ENCODE measurements around the gene NOSIP.

The NOSIP gene

GRCh38 chr19:49534632-49535385 lies 45.5 kb downstream of the NOSIP start:
- no peak for DNase-seq
- H3K27ac Mint-ChIP-seq: peak overlapping the region; percentile 75
- no peaks in the 10 kb centered on the region for H3K9me3 Mint-ChIP-seq
- H3K4me3 Mint-ChIP-seq: peak overlapping the region; percentile 73
- peaks cover 2% of the 10 kb centered on the region for H3K27me3 Mint-ChIP-seq
- peaks cover 23% of the 10 kb centered on the region for H3K4me1 Mint-ChIP-seq
- ATAC-seq: peak; percentile 10
- no peaks in the 10 kb centered on the region for H3K36me3 Mint-ChIP-seq (ENCODE audit: low read depth)

GRCh38 chr19:49533551-49534488 lies 46.5 kb downstream of the NOSIP start:
- peak overlapping the region; percentile 75 for H3K27ac Mint-ChIP-seq
- peak overlapping the region; percentile 73 for H3K4me3 Mint-ChIP-seq

GRCh38 chr19:49530708-49531107 lies 49.6 kb downstream of the NOSIP start:
- DNase-seq (no peak), ATAC-seq (no peak)
- Mint-ChIP-seq H3K9me3 (no peaks in the 10 kb centered on the region), H3K27me3 (peaks cover 5% of the 10 kb centered on the region), H3K36me3 (ENCODE audit: low read depth) (no peaks in the 10 kb centered on the region), H3K4me3 (no peak overlapping the region), H3K27ac (no peak overlapping the region), H3K4me1 (peaks cover 35% of the 10 kb centered on the region)

More at GRCh38 chr19:49533551-49534488, 46.5 kb downstream of the NOSIP start:
- Mint-ChIP-seq H3K36me3 (ENCODE audit: low read depth) (no peaks in the 10 kb centered on the region), H3K27me3 (peaks cover 5% of the 10 kb centered on the region), H3K9me3 (no peaks in the 10 kb centered on the region), H3K4me1 (peaks cover 23% of the 10 kb centered on the region)
- ATAC-seq: peak; percentile 77
- DNase-seq: peak; percentile 84

- H3K36me3 Mint-ChIP-seq (ENCODE audit: low read depth): no peaks in the 10 kb centered on the region
- H3K27me3 Mint-ChIP-seq: peaks cover 2% of the 10 kb centered on the region
- H3K27ac Mint-ChIP-seq: no peak overlapping the region
Observed at GRCh38 chr19:49528211-49528771, 52.1 kb downstream of the NOSIP start.

GRCh38 chr19:49524812-49525455 lies 55.4 kb downstream of the NOSIP start:
- DNase-seq (no peak), ATAC-seq (no peak)
- no peaks in the 10 kb centered on the region for H3K9me3 Mint-ChIP-seq
- peaks cover 12% of the 10 kb centered on the region for H3K4me1 Mint-ChIP-seq
- no peak overlapping the region for H3K4me3 Mint-ChIP-seq
- peaks cover 2% of the 10 kb centered on the region for H3K27me3 Mint-ChIP-seq
- no peaks in the 10 kb centered on the region for H3K36me3 Mint-ChIP-seq (ENCODE audit: low read depth)
- no peak overlapping the region for H3K27ac Mint-ChIP-seq

More at GRCh38 chr19:49528211-49528771, 52.1 kb downstream of the NOSIP start:
- no peaks in the 10 kb centered on the region for H3K9me3 Mint-ChIP-seq
- peaks cover 18% of the 10 kb centered on the region for H3K4me1 Mint-ChIP-seq
- DNase-seq (no peak), ATAC-seq (peak; percentile 25)
- H3K4me3 Mint-ChIP-seq: peak overlapping the region; percentile 77

- no peaks in the 10 kb centered on the region for H3K4me1 Mint-ChIP-seq
- no peaks in the 10 kb centered on the region for H3K9me3 Mint-ChIP-seq
- no peak overlapping the region for H3K4me3 Mint-ChIP-seq
- H3K27ac Mint-ChIP-seq: no peak overlapping the region
- H3K36me3 Mint-ChIP-seq (ENCODE audit: low read depth): no peaks in the 10 kb centered on the region
- no peak for DNase-seq
- ATAC-seq: no peak
- no peaks in the 10 kb centered on the region for H3K27me3 Mint-ChIP-seq
Observed at GRCh38 chr19:49520705-49521319, 59.5 kb downstream of the NOSIP start.

- ATAC-seq (no peak), DNase-seq (no peak)
- no peaks in the 10 kb centered on the region for H3K36me3 Mint-ChIP-seq (ENCODE audit: low read depth)
- H3K27ac Mint-ChIP-seq: no peak overlapping the region
- H3K4me3 Mint-ChIP-seq: no peak overlapping the region
- H3K27me3 Mint-ChIP-seq: no peaks in the 10 kb centered on the region
- no peaks in the 10 kb centered on the region for H3K9me3 Mint-ChIP-seq
- peaks cover 8% of the 10 kb centered on the region for H3K4me1 Mint-ChIP-seq
Observed at GRCh38 chr19:49518033-49518432, 62.3 kb downstream of the NOSIP start.

GRCh38 chr19:49515767-49516166 lies 64.6 kb downstream of the NOSIP start:
- peaks cover 22% of the 10 kb centered on the region for H3K4me1 Mint-ChIP-seq
- DNase-seq: no peak
- H3K27ac Mint-ChIP-seq: no peak overlapping the region
- ATAC-seq: no peak
- no peaks in the 10 kb centered on the region for H3K9me3 Mint-ChIP-seq
- H3K27me3 Mint-ChIP-seq: no peaks in the 10 kb centered on the region
- H3K4me3 Mint-ChIP-seq: no peak overlapping the region
- H3K36me3 Mint-ChIP-seq (ENCODE audit: low read depth): no peaks in the 10 kb centered on the region

- ATAC-seq (no peak), DNase-seq (no peak)
- no peaks in the 10 kb centered on the region for H3K36me3 Mint-ChIP-seq (ENCODE audit: low read depth)
- H3K4me3 Mint-ChIP-seq: peak overlapping the region; percentile 81
- H3K27ac Mint-ChIP-seq: no peak overlapping the region
- peaks cover 22% of the 10 kb centered on the region for H3K4me1 Mint-ChIP-seq
- no peaks in the 10 kb centered on the region for H3K27me3 Mint-ChIP-seq
- H3K9me3 Mint-ChIP-seq: no peaks in the 10 kb centered on the region
Observed at GRCh38 chr19:49514151-49514550, 66.2 kb downstream of the NOSIP start.

GRCh38 chr19:49513746-49514118 lies 66.6 kb downstream of the NOSIP start:
- Mint-ChIP-seq H3K27me3 (no peaks in the 10 kb centered on the region), H3K4me1 (peaks cover 22% of the 10 kb centered on the region), H3K9me3 (no peaks in the 10 kb centered on the region), H3K36me3 (ENCODE audit: low read depth) (no peaks in the 10 kb centered on the region), H3K4me3 (peak overlapping the region; percentile 81), H3K27ac (peak overlapping the region; percentile 70)
- ATAC-seq (no peak), DNase-seq (no peak)

- ATAC-seq: peak; percentile 68
- no peak for DNase-seq
- peak overlapping the region; percentile 70 for H3K27ac Mint-ChIP-seq
- H3K36me3 Mint-ChIP-seq (ENCODE audit: low read depth): no peaks in the 10 kb centered on the region
- no peaks in the 10 kb centered on the region for H3K9me3 Mint-ChIP-seq
- H3K4me1 Mint-ChIP-seq: peaks cover 22% of the 10 kb centered on the region
- H3K27me3 Mint-ChIP-seq: no peaks in the 10 kb centered on the region
- peak overlapping the region; percentile 81 for H3K4me3 Mint-ChIP-seq
Observed at GRCh38 chr19:49512970-49513745, 67.2 kb downstream of the NOSIP start.

- no peak for DNase-seq
- H3K4me1 Mint-ChIP-seq: peaks cover 18% of the 10 kb centered on the region
- H3K9me3 Mint-ChIP-seq: no peaks in the 10 kb centered on the region
- H3K27me3 Mint-ChIP-seq: no peaks in the 10 kb centered on the region
- no peak overlapping the region for H3K4me3 Mint-ChIP-seq
- ATAC-seq: no peak
- no peak overlapping the region for H3K27ac Mint-ChIP-seq
- no peaks in the 10 kb centered on the region for H3K36me3 Mint-ChIP-seq (ENCODE audit: low read depth)
Observed at GRCh38 chr19:49507803-49508494, 72.4 kb downstream of the NOSIP start.

GRCh38 chr19:49506575-49507105 lies 73.7 kb downstream of the NOSIP start:
- H3K36me3 Mint-ChIP-seq (ENCODE audit: low read depth): no peaks in the 10 kb centered on the region
- H3K4me3 Mint-ChIP-seq: no peak overlapping the region
- DNase-seq (peak; percentile 79), ATAC-seq (peak; percentile 69)
- no peaks in the 10 kb centered on the region for H3K27me3 Mint-ChIP-seq
- H3K9me3 Mint-ChIP-seq: no peaks in the 10 kb centered on the region
- H3K4me1 Mint-ChIP-seq: peaks cover 12% of the 10 kb centered on the region
- no peak overlapping the region for H3K27ac Mint-ChIP-seq

All from activated naive CD8-positive, alpha-beta T cell treated with anti-CD3 and anti-CD28 coated beads, Interleukin-2, amount 50 U/mL, for 24 hours (primary cell).